ENCODE results near the gene KLHL17. TPM values are rescaled to one million over a fixed set of nuclear protein-coding genes. Genes with fewer than 3 reads are reported as not detected.

The KLHL17 gene
- total and polyA plus RNA-seq, 9 of the 15 experiments (the other 6 are each of a cell fraction or from before 2014, with no cell fraction given), result 0.14 to 84.8 (median 13.0) TPM

DNA sequence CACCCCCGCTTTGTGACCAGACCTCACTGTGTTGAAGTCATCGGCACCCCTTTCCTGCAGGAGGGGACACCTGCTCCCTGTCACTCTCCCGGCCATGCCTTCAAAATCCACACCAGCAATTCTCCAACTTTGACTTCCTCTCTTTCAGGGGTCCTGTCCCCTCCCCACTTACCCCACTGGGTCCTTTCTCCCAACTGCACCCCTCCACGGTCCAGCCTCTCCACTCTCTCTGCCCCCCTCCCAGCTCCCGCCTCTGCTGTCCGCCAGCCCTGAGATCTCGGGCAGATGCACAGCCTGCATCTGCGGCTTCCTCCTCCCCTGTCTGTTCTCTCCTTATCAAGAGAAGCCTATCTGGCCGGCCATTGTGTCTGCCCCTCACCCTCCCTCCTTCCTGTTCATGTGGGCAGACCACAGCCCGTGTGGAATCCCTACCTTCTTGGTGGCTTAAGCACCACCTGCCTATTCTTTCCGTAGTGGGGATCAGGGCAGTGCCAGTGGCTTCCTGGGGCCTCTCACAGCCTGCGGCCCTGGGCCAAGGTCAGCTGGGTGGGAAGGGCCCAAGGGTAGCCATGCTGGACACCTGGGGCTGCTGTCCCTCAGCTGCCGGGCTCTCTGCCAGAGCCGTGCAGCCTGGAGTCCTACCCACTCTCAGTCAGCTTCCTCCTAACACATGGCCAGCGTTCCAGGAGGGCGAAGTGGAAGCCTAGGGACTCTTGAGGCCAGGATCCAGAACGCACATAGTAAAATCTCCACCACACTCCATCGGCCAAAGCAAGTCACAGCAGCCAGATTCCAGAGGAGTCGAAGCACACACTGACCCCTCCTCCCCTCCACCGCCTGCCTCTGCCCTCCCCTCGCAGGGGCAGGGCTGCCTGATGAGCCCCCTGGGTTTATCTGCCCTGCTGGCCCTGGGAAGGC, 44.7 kb downstream of the KLHL17 start (continued):
- TF ChIP-seq ZNF407 (IDR thresholded peaks at IDR 0.05; ENCODE audit: low read depth) (no peak), FOXJ2 (tag; IDR thresholded peaks at IDR 0.05) (no peak), KLF6 (CRISPR knock-in tag; IDR thresholded peaks at IDR 0.05; ENCODE audit: borderline replicate concordance) (peak; percentile 75), TAF7 (tag; IDR thresholded peaks at IDR 0.05) (0 out of 2 replicates have a peak, but pooled peaks have one; percentile 69), NFE2 (IDR thresholded peaks at IDR 0.05; ENCODE audit: low read depth) (no peak), MED1 (CRISPR knock-in tag; IDR thresholded peaks at IDR 0.05; ENCODE audit: borderline replicate concordance) (no peak), ELF4 (CRISPR knock-in tag; IDR thresholded peaks at IDR 0.05) (peak; percentile 27; the same call in 1 of the 2 replicates), NEUROD1 (IDR thresholded peaks at IDR 0.05; ENCODE audit: borderline replicate concordance, low read depth, low read length, partially characterized antibody) (no peak), KLF13 (tag; IDR thresholded peaks at IDR 0.05; ENCODE audit: borderline replicate concordance, low read depth) (0 out of 2 replicates have a peak, but pooled peaks have one; percentile 42), TAL1 (IDR thresholded peaks at IDR 0.05) (peak; percentile 42; the same call in 1 of the 2 replicates), TAF9B (IDR thresholded peaks at IDR 0.05; ENCODE audit: partially characterized antibody) (no peak), ETV6 (IDR thresholded peaks at IDR 0.05; ENCODE audit: borderline replicate concordance in 1 of 2, low read depth in 2 of 2, low read length in 1 of 2) (no peak), ETV6 (CRISPR knock-in tag; IDR thresholded peaks at IDR 0.05; ENCODE audit: borderline replicate concordance) (no peak)
